Measurements from ENCODE around the gene PLCH1.

The PLCH1 gene

GRCh38 chr3:155664925-155665695 lies 79.8 kb downstream of the PLCH1 start:
- TF ChIP-seq ZFX (IDR thresholded peaks at IDR 0.05): no peak
- TF ChIP-seq CTCF (conservative IDR thresholded peaks at IDR 0.05): no peak
- peak overlapping the region; percentile 69; the same call in 1 of the 2 replicates for H3K27ac ChIP-seq

- no peak for TF ChIP-seq ZFX (IDR thresholded peaks at IDR 0.05)
- no peak for TF ChIP-seq CTCF (conservative IDR thresholded peaks at IDR 0.05)
These were observed 81.2 kb downstream of the PLCH1 start for GRCh38 chr3:155663467-155664212.

DNA sequence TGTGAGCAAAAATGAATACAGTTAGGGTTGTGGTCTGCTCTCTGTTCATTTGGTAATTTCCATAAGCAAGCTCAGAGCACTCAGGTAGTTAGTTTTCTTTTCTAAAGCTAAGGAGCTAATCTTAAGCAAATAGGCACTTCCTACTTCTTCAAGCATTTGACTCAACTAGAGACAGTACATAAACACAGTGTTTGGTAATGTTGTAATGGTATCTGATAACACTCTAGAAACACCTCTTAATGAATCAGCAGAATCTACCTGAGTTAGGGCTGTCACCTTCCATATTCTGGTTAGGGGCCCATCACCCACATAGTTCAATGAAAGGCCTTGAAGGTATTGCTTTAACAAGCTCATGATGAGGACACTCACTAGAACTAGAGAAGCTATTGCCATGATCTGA lies 83.1 kb downstream of the PLCH1 start:
- TF ChIP-seq CTCF (conservative IDR thresholded peaks at IDR 0.05): no peak
- TF ChIP-seq ZFX (IDR thresholded peaks at IDR 0.05): no peak
- H3K27ac ChIP-seq: no peak overlapping the region

More at GRCh38 chr3:155663467-155664212, 81.2 kb downstream of the PLCH1 start:
- no peak overlapping the region; the same call in 1 of the 2 replicates for H3K27ac ChIP-seq

GRCh38 chr3:155661042-155661441 lies 83.8 kb downstream of the PLCH1 start:
- H3K27ac ChIP-seq: no peak overlapping the region
- no peak for TF ChIP-seq ZFX (IDR thresholded peaks at IDR 0.05)
- TF ChIP-seq CTCF (conservative IDR thresholded peaks at IDR 0.05): no peak

DNA sequence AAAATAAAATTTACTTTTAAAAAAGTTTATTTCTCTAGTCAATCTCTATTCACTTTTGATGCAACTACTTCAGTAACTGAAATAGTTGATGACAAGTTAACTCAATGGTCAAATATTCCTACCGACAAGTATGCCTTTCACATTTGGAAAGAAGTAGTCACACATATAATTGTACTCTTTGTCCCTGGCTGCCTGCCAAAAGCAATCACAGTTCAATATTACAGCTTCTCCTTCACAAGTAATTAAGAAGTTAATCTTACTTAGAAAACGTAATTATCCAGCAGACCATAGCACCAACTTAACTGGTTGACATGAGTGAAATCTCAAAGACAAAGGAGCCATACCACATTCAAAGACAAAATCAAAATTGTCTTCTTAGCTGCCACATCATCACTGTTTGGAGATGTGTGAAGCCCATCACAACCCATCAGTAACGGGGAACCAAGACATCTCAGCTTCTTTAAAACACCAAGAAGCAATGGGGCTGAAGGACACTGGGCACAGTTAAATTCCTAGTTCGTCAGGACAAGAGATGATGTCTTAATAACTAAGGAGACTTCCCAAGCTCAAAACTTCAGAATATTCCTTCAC lies 86.1 kb downstream of the PLCH1 start:
- H3K27ac ChIP-seq: no peak overlapping the region
- no peak for TF ChIP-seq ZFX (IDR thresholded peaks at IDR 0.05)
- TF ChIP-seq CTCF (conservative IDR thresholded peaks at IDR 0.05): no peak

DNA sequence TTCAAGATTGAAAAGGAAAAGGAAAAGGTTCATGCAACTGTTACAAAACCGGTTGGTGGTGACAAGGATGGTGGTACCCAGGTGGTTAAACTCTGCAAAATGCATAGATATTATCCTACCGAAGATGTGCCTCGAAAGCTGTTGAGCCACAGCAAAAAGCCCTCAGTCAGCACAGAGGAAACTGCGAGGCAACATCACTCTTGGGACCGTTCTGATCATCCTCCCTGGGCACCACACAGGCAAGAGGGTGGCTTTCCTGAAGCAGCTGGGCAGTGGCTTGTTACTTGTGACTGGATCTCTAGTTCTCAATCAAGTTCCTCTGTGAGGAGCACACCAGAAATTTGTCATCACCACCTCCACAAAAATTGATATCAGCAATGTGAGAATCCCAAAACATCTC lies 86.9 kb downstream of the PLCH1 start:
- H3K27ac ChIP-seq: no peak overlapping the region
- no peak for TF ChIP-seq CTCF (conservative IDR thresholded peaks at IDR 0.05)
- TF ChIP-seq ZFX (IDR thresholded peaks at IDR 0.05): no peak

DNA sequence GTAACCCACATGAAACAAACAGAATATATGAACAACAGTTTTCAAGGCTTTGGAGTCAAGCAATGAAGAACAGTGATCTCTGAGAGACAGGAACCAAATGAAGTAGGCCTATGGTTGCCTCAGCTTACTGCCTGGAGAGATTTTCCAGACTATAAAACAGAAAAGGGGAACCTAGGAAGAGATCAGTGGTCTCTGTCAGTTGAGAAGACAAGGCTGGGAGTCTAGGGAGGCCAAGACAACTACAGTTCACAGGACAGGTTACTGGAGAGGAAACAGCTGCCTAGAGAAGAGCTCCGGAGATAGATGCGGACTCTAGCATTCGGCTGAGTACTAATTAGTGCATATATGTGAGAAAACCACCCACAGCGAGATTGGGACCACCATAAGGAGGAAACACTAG lies 87.7 kb downstream of the PLCH1 start:
- TF ChIP-seq ZFX (IDR thresholded peaks at IDR 0.05): no peak
- no peak for TF ChIP-seq CTCF (conservative IDR thresholded peaks at IDR 0.05)
- no peak overlapping the region for H3K27ac ChIP-seq

All from C4-2B (cell line).